Ascending aorta (tissue), 2 donors: Measurements from ENCODE around the gene MXI1. TPM values are rescaled to one million over a fixed set of nuclear protein-coding genes. Genes with fewer than 3 reads are reported as not detected.
A peak's percentile ranks its signal among the peaks of the same experiment; 100 is the strongest.

Experiments
- DNase-seq, 2 donors: peaks; one replicate each; pipeline ENCODE4 v3.0.0-alpha.2; 2019; ENCODE audit warnings: low spot score in 2 of 2
- H3K27ac ChIP-seq, 2 donors: fragments of 200-600 bp; sonication (generic); one replicate each; pipeline ENCODE4 v1.5.1; 2016 to 2017; ENCODE audit warnings: mild to moderate bottlenecking in 1 of 2
- H3K27me3 ChIP-seq: fragments of 200-600 bp; sonication (generic); one replicate; pipeline ENCODE4 v1.5.1; 2017
- H3K36me3 ChIP-seq, 2 donors: fragments of 200-600 bp; sonication (generic); one replicate each; pipeline ENCODE4 v1.5.1; 2016
- H3K4me1 ChIP-seq, 2 donors: fragments of 200-600 bp; sonication (generic); one replicate each; pipeline ENCODE4 v1.5.1; 2016 to 2017; ENCODE audit warnings: mild to moderate bottlenecking in 1 of 2
- H3K4me3 ChIP-seq, 2 donors: fragments of 200-600 bp; sonication (generic); one replicate each; pipeline ENCODE4 v1.5.1; 2016 to 2017; ENCODE audit warnings: mild to moderate bottlenecking in 1 of 2
- H3K9me3 ChIP-seq, 2 donors: fragments of 200-600 bp; sonication (generic); one replicate each; pipeline ENCODE4 v1.5.1; 2016
- intact Hi-C: fragments of 100-400 bp; cut with DNase I; formaldehyde crosslinking; loops from one replicate; pipeline ENCODE4 v1.15.1; 2023
- total RNA-seq: library from RNA; depleted of rRNA; stranded (reverse); fragments of >200 nt; gene quantifications from one replicate; pipeline ENCODE4 v1.1.0, GENCODE V29; 2016
- TF ChIP-seq, protein P1 (sequence below), 3 experiments: fragments of 200-600 bp in 2 of 3; fragments of 450-650 bp in 1 of 3; sonication (generic) in 2 of 3; IDR thresholded peaks; one replicate each; pipeline ENCODE4 v1.5.1; 2016 to 2019; ENCODE audit warnings: antibody characterized with exemption in 3 of 3, mild to moderate bottlenecking in 1 of 3, moderate library complexity in 1 of 3

Gene MXI1
- total RNA-seq, 1 donor from 2014 or later = 95.0 TPM

DNA sequence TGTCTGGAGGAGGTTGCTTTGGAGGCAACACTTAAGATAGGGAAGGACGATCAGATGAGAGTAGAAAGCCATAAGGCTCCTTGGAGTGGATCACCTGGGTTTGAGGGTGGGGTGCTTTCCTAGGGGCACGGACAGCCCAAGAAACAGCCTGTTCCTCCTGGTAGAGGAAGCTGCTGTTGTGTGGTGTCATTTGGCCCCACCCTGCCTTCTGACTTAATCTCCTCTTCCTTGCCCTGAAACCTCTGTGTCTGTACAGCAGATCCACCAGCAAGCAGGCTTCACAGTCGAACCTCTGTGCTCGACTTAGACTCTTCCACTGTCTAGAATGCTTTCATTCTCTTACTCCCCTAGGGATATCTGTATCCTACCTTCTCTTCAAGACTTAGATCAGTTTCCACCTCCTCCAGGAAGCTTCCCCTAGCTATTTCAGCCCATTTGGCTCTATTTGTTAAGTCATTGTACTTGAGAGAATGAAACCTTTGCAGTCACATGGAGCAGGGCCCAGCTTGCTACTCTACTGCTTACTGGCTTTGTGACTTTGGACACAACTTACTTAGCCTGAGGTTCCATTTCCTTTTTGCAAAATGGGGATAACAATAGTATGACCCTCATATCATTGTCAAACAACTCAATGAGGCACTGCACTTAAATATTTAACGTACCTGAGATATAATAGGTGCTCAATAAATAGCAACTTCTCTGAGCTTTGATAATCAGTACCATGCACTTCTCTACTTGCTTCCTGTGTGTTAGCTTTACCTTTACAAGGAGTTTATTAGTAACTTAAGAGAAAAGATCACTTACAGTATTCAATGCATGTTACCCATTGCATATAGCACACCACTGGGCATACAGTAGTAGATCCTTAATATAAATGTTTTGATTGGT is 5.0 kb downstream of the MXI1 start:
- Histone ChIP-seq H3K4me3 (peak overlapping the region; percentile 74 to 93), H3K27ac (peak overlapping the region; percentile 97 to 99), H3K36me3 (no peaks in the 10 kb centered on the region), H3K4me1 (peaks cover 3 to 38% of the 10 kb centered on the region in 2 donors), H3K9me3 (no peaks in the 10 kb centered on the region), H3K27me3 (no peaks in the 10 kb centered on the region)
- no peak for DNase-seq
- intact Hi-C loops = loop anchor here (5.0 kb wide), 2 partner anchors 315 to 355 kb away; partner anchors contain the start of gene SMC3
- TF ChIP-seq, protein P1, sequence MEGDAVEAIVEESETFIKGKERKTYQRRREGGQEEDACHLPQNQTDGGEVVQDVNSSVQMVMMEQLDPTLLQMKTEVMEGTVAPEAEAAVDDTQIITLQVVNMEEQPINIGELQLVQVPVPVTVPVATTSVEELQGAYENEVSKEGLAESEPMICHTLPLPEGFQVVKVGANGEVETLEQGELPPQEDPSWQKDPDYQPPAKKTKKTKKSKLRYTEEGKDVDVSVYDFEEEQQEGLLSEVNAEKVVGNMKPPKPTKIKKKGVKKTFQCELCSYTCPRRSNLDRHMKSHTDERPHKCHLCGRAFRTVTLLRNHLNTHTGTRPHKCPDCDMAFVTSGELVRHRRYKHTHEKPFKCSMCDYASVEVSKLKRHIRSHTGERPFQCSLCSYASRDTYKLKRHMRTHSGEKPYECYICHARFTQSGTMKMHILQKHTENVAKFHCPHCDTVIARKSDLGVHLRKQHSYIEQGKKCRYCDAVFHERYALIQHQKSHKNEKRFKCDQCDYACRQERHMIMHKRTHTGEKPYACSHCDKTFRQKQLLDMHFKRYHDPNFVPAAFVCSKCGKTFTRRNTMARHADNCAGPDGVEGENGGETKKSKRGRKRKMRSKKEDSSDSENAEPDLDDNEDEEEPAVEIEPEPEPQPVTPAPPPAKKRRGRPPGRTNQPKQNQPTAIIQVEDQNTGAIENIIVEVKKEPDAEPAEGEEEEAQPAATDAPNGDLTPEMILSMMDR (IDR thresholded peaks at IDR 0.05) = no peak

- intact Hi-C loops = loop anchor here (5.0 kb wide), 2 partner anchors 317 to 353 kb away; partner anchors contain the start of gene SMC3
- H3K27me3 ChIP-seq = no peaks in the 10 kb centered on the region
- peak overlapping the region; percentile 48 to 69 for H3K27ac ChIP-seq
- no peak for DNase-seq
- H3K4me3 ChIP-seq = no peak overlapping the region
- H3K9me3 ChIP-seq = no peaks in the 10 kb centered on the region
- H3K4me1 ChIP-seq = peaks cover 3 to 40% of the 10 kb centered on the region in 2 donors
- TF ChIP-seq, protein P1 (IDR thresholded peaks at IDR 0.05) = no peak
- no peaks in the 10 kb centered on the region for H3K36me3 ChIP-seq
Measured at GRCh38 chr10:110214371-110214826, 7.0 kb downstream of the MXI1 start.

- no peaks in the 10 kb centered on the region for H3K9me3 ChIP-seq
- H3K36me3 ChIP-seq = no peaks in the 10 kb centered on the region
- no peak overlapping the region for H3K4me3 ChIP-seq
- DNase-seq = no peak
- H3K27me3 ChIP-seq = no peaks in the 10 kb centered on the region
- intact Hi-C loops = no loop called here
- peaks cover 3 to 44% of the 10 kb centered on the region in 2 donors for H3K4me1 ChIP-seq
- TF ChIP-seq, protein P1 (IDR thresholded peaks at IDR 0.05) = no peak
- peak overlapping the region; percentile 48 to 69 for H3K27ac ChIP-seq
Measured at GRCh38 chr10:110215286-110216170, 8.1 kb downstream of the MXI1 start.

- peak overlapping the region; percentile 48 to 69 for H3K27ac ChIP-seq
- H3K4me1 ChIP-seq = peaks cover 3 to 51% of the 10 kb centered on the region in 2 donors
Measured at GRCh38 chr10:110216240-110216639, 8.8 kb downstream of the MXI1 start.

More at GRCh38 chr10:110216240-110216639, 8.8 kb downstream of the MXI1 start:
- TF ChIP-seq, protein P1 (IDR thresholded peaks at IDR 0.05) = no peak
- Histone ChIP-seq H3K36me3 (no peaks in the 10 kb centered on the region), H3K4me3 (no peak overlapping the region), H3K9me3 (no peaks in the 10 kb centered on the region), H3K27me3 (no peaks in the 10 kb centered on the region)
- intact Hi-C loops = no loop called here
- no peak for DNase-seq
